A549 (cell line): ENCODE measurements around the gene EPS15. TPM values are rescaled to one million over a fixed set of nuclear protein-coding genes. Genes with fewer than 3 reads are reported as not detected.

Experiments used
- ATAC-seq, 2 experiments: fragments of 200-7000 bp in 1 of 2; fragments of >200 bp in 1 of 2; cut with Nextera tagmentation in 1 of 2; cut with Tn5 transposase in 1 of 2; 3 replicates each; pipeline versions ENCODE4 v1.8.0 to v1.9.1; 2018 to 2020; ENCODE audit warnings: mild to moderate bottlenecking in 1 of 2, moderate library complexity in 1 of 2
- CTCF ChIA-PET: fragments of 300-600 bp; sonication (Branson Sonifier 250); formaldehyde crosslinking; extraction: SDS; loops from one replicate; lab custom pipeline; 2021; ENCODE audit warnings: antibody characterized with exemption, inconsistent platforms; lab: Yijun Ruan, JAX
- POLR2A ChIA-PET: fragments of 350-600 bp; formaldehyde crosslinking; extraction: SDS; loops from one replicate; lab custom pipeline; 2021; ENCODE audit warnings: antibody characterized with exemption, inconsistent platforms; lab: Yijun Ruan, JAX
- DNase-seq, 2 experiments: peaks; one replicate each; pipeline versions ENCODE4 v3.0.0 to v3.0.0-alpha.2; 2011 to 2016; ENCODE audit warnings: low read depth in 1 of 2, low spot score in 1 of 2
- FAIRE-seq: peaks from 2 replicates; lab custom pipeline; 2011; peaks lifted over from hg19 to GRCh38; lab: Jason Lieb, UNC
- H3K27ac ChIP-seq, 2 experiments: fragments of >200 bp; sonication (Bioruptor Twin); formaldehyde crosslinking; 3 replicates each; pipeline ENCODE4 v1.5.1; 2016 to 2017
- H3K4me1 ChIP-seq: fragments of >200 bp; sonication (Bioruptor Twin); formaldehyde crosslinking; 3 replicates; pipeline ENCODE4 v1.6.1; 2016
- H3K4me2 ChIP-seq: fragments of >200 bp; sonication (Bioruptor Twin); formaldehyde crosslinking; 3 replicates; pipeline ENCODE4 v1.6.1; 2016
- H3K4me3 ChIP-seq: fragments of >200 bp; sonication (Bioruptor Twin); formaldehyde crosslinking; 3 replicates; pipeline ENCODE4 v1.5.1; 2016
- H3K9me3 ChIP-seq: fragments of >200 bp; sonication (Bioruptor Twin); formaldehyde crosslinking; 3 replicates; pipeline ENCODE4 v1.6.1; 2016
- BCL3 ChIP-seq: fragments of >200 bp; sonication (Bioruptor Twin); formaldehyde crosslinking; IDR thresholded peaks from 3 replicates; pipeline ENCODE4 v1.6.1; 2016
- CBX2 ChIP-seq: fragments of 200-600 bp; sonication (generic); IDR thresholded peaks from 2 replicates; pipeline ENCODE4 v1.6.1; 2016; ENCODE audit warnings: low read depth, mild to moderate bottlenecking, borderline replicate concordance
- CBX8 ChIP-seq: fragments of 200-600 bp; sonication (generic); IDR thresholded peaks from 2 replicates; pipeline ENCODE4 v1.6.1; 2016
- CEBPB ChIP-seq, 2 experiments: fragments of >200 bp in 1 of 2; sonication (Bioruptor Twin) in 1 of 2; formaldehyde crosslinking in 1 of 2; IDR thresholded peaks; 2 replicates each; pipeline ENCODE4 v1.6.1; 2012 to 2016
- CHD2 ChIP-seq: fragments of 150-350 bp; IDR thresholded peaks from 2 replicates; pipeline ENCODE4 v1.6.1; 2014; ENCODE audit warnings: low read length; ENCODE audit not compliant: partially characterized antibody
- CTCF ChIP-seq: fragments of >200 bp; sonication (Bioruptor Twin); formaldehyde crosslinking; IDR thresholded peaks from 3 replicates; pipeline ENCODE4 v1.5.1; 2016
- E2F6 ChIP-seq: IDR thresholded peaks from 2 replicates; pipeline ENCODE4 v1.6.1; 2012; ENCODE audit warnings: low read depth, borderline replicate concordance
- EP300 ChIP-seq, 2 experiments: fragments of >200 bp; sonication (Bioruptor Twin); formaldehyde crosslinking; IDR thresholded peaks; 2 replicates in 1 of 2; 3 replicates in 1 of 2; pipeline ENCODE4 v1.6.1; 2016 to 2017
- ESRRA ChIP-seq: fragments of 150-350 bp; IDR thresholded peaks from 2 replicates; pipeline ENCODE4 v1.6.1; 2014; ENCODE audit warnings: mild to moderate bottlenecking, low read length, borderline replicate concordance
- FOXS1 ChIP-seq: fragments of 250-450 bp; sonication (Bioruptor Pico); IDR thresholded peaks from 2 replicates; pipeline ENCODE4 v1.5.0; 2020; ENCODE audit warnings: mild to moderate bottlenecking, moderate library complexity
- HOXA7 ChIP-seq: fragments of 250-450 bp; sonication (Bioruptor Pico); IDR thresholded peaks from 2 replicates; pipeline ENCODE4 v1.5.0; 2020; ENCODE audit warnings: mild to moderate bottlenecking, moderate library complexity
- HOXB13 ChIP-seq: fragments of 250-450 bp; sonication (Bioruptor Pico); IDR thresholded peaks from 2 replicates; pipeline ENCODE4 v1.5.0; 2020; ENCODE audit warnings: low read depth, mild to moderate bottlenecking, moderate library complexity
- MAX ChIP-seq: IDR thresholded peaks from 2 replicates; pipeline ENCODE4 v1.6.1; 2012
- MAZ ChIP-seq: fragments of 150-350 bp; IDR thresholded peaks from 2 replicates; pipeline ENCODE4 v1.6.1; 2014; ENCODE audit warnings: antibody characterized with exemption, low read depth, low read length, borderline replicate concordance
- NPAS2 ChIP-seq: fragments of 250-450 bp; sonication (Bioruptor Pico); IDR thresholded peaks from 2 replicates; pipeline ENCODE4 v1.8.0; 2022; ENCODE audit warnings: mild to moderate bottlenecking, moderate library complexity, borderline replicate concordance
- PBX3 ChIP-seq: IDR thresholded peaks from 2 replicates; pipeline ENCODE4 v1.6.1; 2012
- PHF8 ChIP-seq: fragments of 200-600 bp; sonication (generic); IDR thresholded peaks from 2 replicates; pipeline ENCODE4 v1.6.1; 2016; ENCODE audit warnings: low read depth, mild to moderate bottlenecking, antibody characterized with exemption, moderate library complexity, borderline replicate concordance
- POLR2AphosphoS2 ChIP-seq: conservative IDR thresholded peaks from 2 replicates; pipeline ENCODE4 v1.6.1; 2012; ENCODE audit warnings: low read length, improper control_type of control experiment, inconsistent platforms
- RAD21 ChIP-seq, 2 experiments: fragments of >200 bp in 1 of 2; sonication (Bioruptor Twin) in 1 of 2; formaldehyde crosslinking in 1 of 2; IDR thresholded peaks in 1 of 2; conservative IDR thresholded peaks in 1 of 2; 2 replicates in 1 of 2; 3 replicates in 1 of 2; pipeline ENCODE4 v1.6.1; 2012 to 2018; ENCODE audit warnings: inconsistent platforms in 1 of 2
- RNF2 ChIP-seq: fragments of 200-600 bp; sonication (generic); IDR thresholded peaks from 2 replicates; pipeline ENCODE4 v1.6.1; 2016; ENCODE audit warnings: low read depth, mild to moderate bottlenecking, antibody characterized with exemption, moderate library complexity, borderline replicate concordance
- TFCP2L1 ChIP-seq: fragments of 250-450 bp; sonication (Bioruptor Pico); IDR thresholded peaks from 2 replicates; pipeline ENCODE4 v1.5.0; 2021; ENCODE audit warnings: mild to moderate bottlenecking
- USF2 ChIP-seq: fragments of 450-650 bp; IDR thresholded peaks from 2 replicates; pipeline ENCODE4 v1.6.1; 2014; ENCODE audit warnings: antibody characterized with exemption
- ZFP36 ChIP-seq: fragments of 450-650 bp; IDR thresholded peaks from 2 replicates; pipeline ENCODE4 v1.6.1; 2014; ENCODE audit warnings: borderline replicate concordance; ENCODE audit not compliant: partially characterized antibody
- WGBS: methylation state at CpG from one replicate; pipeline ENCODE4 v1.1.6; 2017; ENCODE audit errors: missing lambda C conversion rate; 5-methylcytosine and 5-hydroxymethylcytosine counted together
- polyA plus RNA-seq, 4 experiments: library from polyadenylated mRNA; depleted of rRNA in 3 of 4; stranded (reverse); fragments of >200 nt; fragmentation: RNase III in 1 of 4; extraction: RNeasy Plus Mini Kit Qiagen cat#74134 plus additional on column Dnase treatment in 1 of 4; gene quantifications; 2 replicates in 3 of 4; 3 replicates in 1 of 4; pipeline ENCODE4 v1.2.3, GENCODE V29; 2011 to 2017

EPS15 gene
- polyA plus RNA-seq, 2 of the 4 experiments (the other 2 are of a cell fraction) = 10.9 to 35.4 TPM

GRCh38 chr1:51443555-51443954 lies 75.5 kb downstream of the EPS15 start:
- H3K4me2 ChIP-seq = no peak overlapping the region
- WGBS = 94% methylated on average over 5 of the region's 5 CpGs
- H3K27ac ChIP-seq = no peak overlapping the region
- no peaks in the 10 kb centered on the region for H3K9me3 ChIP-seq
- FAIRE-seq = no peak
- no peaks in the 10 kb centered on the region for H3K4me1 ChIP-seq
- no peak for DNase-seq
- no peak overlapping the region for H3K4me3 ChIP-seq
- ChIA-PET CTCF (interaction anchor here (1.2 kb wide), 1 partner anchor 146 kb away, joined by 3 read pairs; no protein-coding TSS in a partner anchor), POLR2A (no interaction called here)
- TF ChIP-seq ZFP36 = no peak
- TF ChIP-seq TFCP2L1 (CRISPR knock-in tag) = no peak
- TF ChIP-seq USF2 = no peak
- no peak for TF ChIP-seq POLR2AphosphoS2
- TF ChIP-seq HOXB13 = no peak
- TF ChIP-seq ESRRA = no peak
- TF ChIP-seq PHF8 = no peak
- TF ChIP-seq E2F6 = no peak
- no peak for TF ChIP-seq MAZ
- no peak for TF ChIP-seq PBX3
- no peak for TF ChIP-seq CTCF
- no peak for TF ChIP-seq HOXA7
- ATAC-seq = no peak

GRCh38 chr1:51442616-51443015 lies 76.5 kb downstream of the EPS15 start:
- Histone ChIP-seq H3K9me3 (no peaks in the 10 kb centered on the region), H3K4me3 (no peak overlapping the region), H3K4me2 (no peak overlapping the region), H3K4me1 (no peaks in the 10 kb centered on the region), H3K27ac (no peak overlapping the region)
- FAIRE-seq = no peak
- TF ChIP-seq POLR2AphosphoS2 = no peak
- no peak for TF ChIP-seq BCL3
- TF ChIP-seq USF2 = no peak
- no peak for TF ChIP-seq EP300 (IDR thresholded peaks at IDR 0.05)
- no peak for TF ChIP-seq CBX8
- no peak for TF ChIP-seq MAX
- TF ChIP-seq RAD21 (conservative IDR thresholded peaks at IDR 0.05 in 1 of 2, IDR thresholded peaks at IDR 0.05 in 1 of 2) = no peak
- no peak for TF ChIP-seq FOXS1 (CRISPR knock-in tag)
- no peak for TF ChIP-seq RNF2
- TF ChIP-seq CHD2 = no peak
- no peak for TF ChIP-seq NPAS2 (CRISPR knock-in tag)
- TF ChIP-seq CEBPB (IDR thresholded peaks at IDR 0.05) = no peak
- TF ChIP-seq CBX2 = no peak
- no peak for TF ChIP-seq MAZ
- CTCF ChIA-PET = no interaction called here
- DNase-seq = no peak
- ATAC-seq = no peak
- 94% methylated on average over 1 of the region's 1 CpG for WGBS
- POLR2A ChIA-PET = no interaction called here
